NCI-H345 (cell line): ENCODE data around the gene TTN.

ENCODE experiments used
- DNase-seq: peaks from one replicate; lab custom pipeline; 2025; lab: John Stamatoyannopoulos, UW

TTN gene

GRCh38 chr2:178807227-178808008 is at the start of gene TTN:
Gene TTN, minus strand, starts transcription at chr2:178807423. Its CDS starts 2,781 bp downstream, at chr2:178804642.
- DNase-seq = no peak

- no peak for DNase-seq
Observed at GRCh38 chr2:178855151-178855550, 47.9 kb upstream of the TTN start.

- DNase-seq = no peak
Observed at GRCh38 chr2:178848335-178848734, 41.1 kb upstream of the TTN start.

GRCh38 chr2:178846458-178846802 is 39.2 kb upstream of the TTN start:
- DNase-seq = no peak

- no peak for DNase-seq
Observed at GRCh38 chr2:178845566-178846457, 38.6 kb upstream of the TTN start.

GRCh38 chr2:178844701-178845100 is 37.5 kb upstream of the TTN start:
- no peak for DNase-seq

- DNase-seq = no peak
Observed at GRCh38 chr2:178844269-178844668, 37.0 kb upstream of the TTN start.

GRCh38 chr2:178843697-178844096 is 36.5 kb upstream of the TTN start:
- DNase-seq = no peak

GRCh38 chr2:178836807-178837206 is 29.6 kb upstream of the TTN start:
- no peak for DNase-seq

GRCh38 chr2:178834086-178834485 is 26.9 kb upstream of the TTN start:
- DNase-seq = no peak

- no peak for DNase-seq
Observed at GRCh38 chr2:178833382-178833781, 26.2 kb upstream of the TTN start.

- peak; percentile 86 for DNase-seq
Observed at GRCh38 chr2:178830451-178830850, 23.2 kb upstream of the TTN start.

- DNase-seq = no peak
Observed at GRCh38 chr2:178829981-178830380, 22.8 kb upstream of the TTN start.

- DNase-seq = peak; percentile 37
Observed at GRCh38 chr2:178829299-178829960, 22.2 kb upstream of the TTN start.

- DNase-seq = no peak
Observed at GRCh38 chr2:178828486-178828881, 21.3 kb upstream of the TTN start.

- DNase-seq = no peak
Observed at GRCh38 chr2:178827739-178828485, 20.7 kb upstream of the TTN start.

- no peak for DNase-seq
Observed at GRCh38 chr2:178827111-178827510, 19.9 kb upstream of the TTN start.

- no peak for DNase-seq
Observed at GRCh38 chr2:178825183-178825582, 18.0 kb upstream of the TTN start.

GRCh38 chr2:178824181-178824580 is 17.0 kb upstream of the TTN start:
- no peak for DNase-seq

- no peak for DNase-seq
Observed at GRCh38 chr2:178819992-178820391, 12.8 kb upstream of the TTN start.

- DNase-seq = no peak
Observed at GRCh38 chr2:178819147-178819875, 12.1 kb upstream of the TTN start.
